HEK293 (cell line): ENCODE results near the gene KRT81.
"Not testable (repeated sequence)": the region's sequence is repeated elsewhere in the genome, so short reads cannot be mapped to it uniquely, and the experiment has no call there.

ENCODE experiments used
- CTCF ChIA-PET: fragments of 350-600 bp; formaldehyde crosslinking; extraction: SDS; loops from one replicate; lab custom pipeline; 2021; ENCODE audit warnings: antibody characterized with exemption; lab: Yijun Ruan, JAX
- POLR2A ChIA-PET: fragments of 300-600 bp; formaldehyde crosslinking; extraction: SDS; loops from one replicate; lab custom pipeline; 2020; ENCODE audit warnings: antibody characterized with exemption, inconsistent platforms; lab: Yijun Ruan, JAX
- H3K27ac ChIP-seq: fragments of 200-500 bp; sonication (Bioruptor generic); 2 replicates; pipeline ENCODE4 v1.5.1; 2014; ENCODE audit warnings: low read depth, low read length, control low read depth, inconsistent platforms; ENCODE audit errors: extremely low read depth
- H3K36me3 ChIP-seq, 2 experiments: fragments of 200-500 bp in 1 of 2; sonication (Bioruptor generic) in 1 of 2; 1 replicate in 1 of 2; 2 replicates in 1 of 2; pipeline ENCODE4 v1.5.1; 2014 to 2017; ENCODE audit warnings: inconsistent platforms in 2 of 2, low read length in 2 of 2; ENCODE audit not compliant: control insufficient read depth in 2 of 2, insufficient read depth in 1 of 2
- H3K4me1 ChIP-seq: fragments of 200-500 bp; sonication (Bioruptor generic); 2 replicates; pipeline ENCODE4 v1.5.1; 2014; ENCODE audit warnings: mild to moderate bottlenecking, low read length, inconsistent platforms; ENCODE audit not compliant: control insufficient read depth, insufficient read depth
- H3K4me3 ChIP-seq: 2 replicates; pipeline ENCODE4 v1.5.1; 2011; ENCODE audit warnings: low read depth, mild to moderate bottlenecking, control low read depth, low read length, moderate library complexity
- H3K9me3 ChIP-seq: fragments of 200-500 bp; sonication (Bioruptor generic); 2 replicates; pipeline ENCODE4 v1.5.1; 2014; ENCODE audit warnings: low read depth, low read length, inconsistent platforms; ENCODE audit not compliant: control insufficient read depth, insufficient read depth
- EGR2 ChIP-seq: fragments of 450-650 bp; formaldehyde crosslinking; IDR thresholded peaks from 2 replicates; pipeline ENCODE4 v1.5.1; 2016; ENCODE audit warnings: low read depth, missing biosample characterization, missing genetic modification characterization
- HOXC10 ChIP-seq: sonication (generic); formaldehyde crosslinking; IDR thresholded peaks from 2 replicates; pipeline ENCODE4 v1.8.1; 2023; ENCODE audit warnings: mild to moderate bottlenecking, missing genetic modification reagents
- ZBTB20 ChIP-seq: fragments of 450-650 bp; formaldehyde crosslinking; IDR thresholded peaks from 2 replicates; pipeline ENCODE4 v1.5.1; 2016; ENCODE audit warnings: missing biosample characterization, missing genetic modification characterization
- ZFHX2 ChIP-seq: fragments of 450-650 bp; formaldehyde crosslinking; conservative IDR thresholded peaks from 2 replicates; pipeline ENCODE4 v1.5.1; 2016; ENCODE audit warnings: missing biosample characterization, missing genetic modification characterization
- ZFP69B ChIP-seq: fragments of 450-650 bp; formaldehyde crosslinking; IDR thresholded peaks from 2 replicates; pipeline ENCODE4 v1.5.1; 2016; ENCODE audit warnings: missing biosample characterization, missing genetic modification characterization
- ZIC2 ChIP-seq: fragments of 450-650 bp; formaldehyde crosslinking; IDR thresholded peaks from 2 replicates; pipeline ENCODE4 v1.5.1; 2016; ENCODE audit warnings: missing biosample characterization, missing genetic modification characterization
- ZNF174 ChIP-seq: fragments of 450-650 bp; formaldehyde crosslinking; IDR thresholded peaks from 2 replicates; pipeline ENCODE4 v1.5.0; 2017; ENCODE audit warnings: missing biosample characterization, mild to moderate bottlenecking, missing genetic modification characterization
- ZNF214 ChIP-seq: fragments of 450-650 bp; formaldehyde crosslinking; IDR thresholded peaks from 2 replicates; pipeline ENCODE4 v1.5.1; 2017; ENCODE audit warnings: missing biosample characterization, mild to moderate bottlenecking, missing genetic modification characterization, borderline replicate concordance
- ZNF510 ChIP-seq: fragments of 450-650 bp; formaldehyde crosslinking; IDR thresholded peaks from 2 replicates; pipeline ENCODE4 v1.5.1; 2018; ENCODE audit warnings: mild to moderate bottlenecking, missing genetic modification characterization, missing biosample characterization; ENCODE audit not compliant: insufficient replicate concordance
- ZNF623 ChIP-seq: fragments of 450-650 bp; formaldehyde crosslinking; IDR thresholded peaks from 2 replicates; pipeline ENCODE4 v1.5.1; 2016; ENCODE audit warnings: missing biosample characterization, missing genetic modification characterization
- ZNF843 ChIP-seq: fragments of 450-650 bp; formaldehyde crosslinking; IDR thresholded peaks from 2 replicates; pipeline ENCODE4 v1.5.1; 2016; ENCODE audit warnings: missing biosample characterization, missing genetic modification characterization
- ZXDB ChIP-seq: fragments of 450-650 bp; formaldehyde crosslinking; IDR thresholded peaks from 2 replicates; pipeline ENCODE4 v1.5.1; 2016; ENCODE audit warnings: missing biosample characterization, missing genetic modification characterization

KRT81 gene

GRCh38 chr12:52242442-52243258, 48.7 kb downstream of the KRT81 start:
- CTCF ChIA-PET: interaction anchor here (0.6 to 4.2 kb wide), 5 partner anchors 21 to 217 kb away, joined by 3 to 22 read pairs (median 3); no protein-coding TSS in a partner anchor
- Histone ChIP-seq H3K9me3 (no peaks in the 10 kb centered on the region), H3K4me1 (peaks cover 16% of the 10 kb centered on the region), H3K36me3 (no peaks in the 10 kb centered on the region), H3K27ac (no peak overlapping the region), H3K4me3 (no peak overlapping the region)
- POLR2A ChIA-PET: interaction anchor here (1.4 kb wide), 1 partner anchor 38 kb away, joined by 3 read pairs; no protein-coding TSS in a partner anchor
- TF ChIP-seq ZNF214 (tag by site-specific recombination): no peak
- TF ChIP-seq ZFHX2 (tag by site-specific recombination): no peak
- TF ChIP-seq ZNF510 (tag by site-specific recombination): no peak
- no peak for TF ChIP-seq ZNF843 (tag by site-specific recombination)
- no peak for TF ChIP-seq ZNF174 (tag by site-specific recombination)
- TF ChIP-seq ZBTB20 (tag by site-specific recombination): no peak
- TF ChIP-seq ZFP69B (tag by site-specific recombination): no peak

- no peak overlapping the region for H3K4me3 ChIP-seq
- H3K9me3 ChIP-seq: no peaks in the 10 kb centered on the region
- TF ChIP-seq ZFHX2 (tag by site-specific recombination): peak; percentile 77
- peak; percentile 65 for TF ChIP-seq ZIC2
- 0 out of 2 replicates have a peak, but pooled peaks have one; percentile 17 for TF ChIP-seq ZBTB20 (tag by site-specific recombination)
- no peak for TF ChIP-seq HOXC10 (CRISPR knock-in tag)
- no peak for TF ChIP-seq ZNF623 (tag by site-specific recombination)
- TF ChIP-seq EGR2 (tag by site-specific recombination): peak; percentile 61; the same call in 1 of the 2 replicates
- TF ChIP-seq, all 188 proteins: peak for 4
- ChIA-PET POLR2A (no interaction called here), CTCF (interaction anchor here (0.6 to 1.6 kb wide), 3 partner anchors 20 to 65 kb away, joined by 3 to 6 read pairs (median 4); no protein-coding TSS in a partner anchor)
- peaks cover 8% of the 10 kb centered on the region for H3K4me1 ChIP-seq
- no peak overlapping the region for H3K27ac ChIP-seq
- H3K36me3 ChIP-seq: no peaks in the 10 kb centered on the region
Observed at GRCh38 chr12:52241205-52241842, 50.0 kb downstream of the KRT81 start.

GRCh38 chr12:52240247-52240646, 51.1 kb downstream of the KRT81 start:
- H3K4me3 ChIP-seq, POLR2A ChIA-PET, H3K36me3 ChIP-seq, H3K27ac ChIP-seq, H3K9me3 ChIP-seq, H3K4me1 ChIP-seq: not testable (repeated sequence)
- CTCF ChIA-PET: interaction anchor here (0.8 to 6.5 kb wide), 2 partner anchors 19 to 27 kb away, joined by 3 to 29 read pairs; no protein-coding TSS in a partner anchor

- no peak overlapping the region for H3K27ac ChIP-seq
- CTCF ChIA-PET: interaction anchor here (0.8 to 6.5 kb wide), 3 partner anchors 18 to 100 kb away, joined by 3 to 29 read pairs (median 5); no protein-coding TSS in a partner anchor
- TF ChIP-seq ZXDB (tag by site-specific recombination): no peak
- TF ChIP-seq, all 188 proteins: peak for 0
- POLR2A ChIA-PET: no interaction called here
- H3K9me3 ChIP-seq: no peaks in the 10 kb centered on the region
- H3K36me3 ChIP-seq: no peaks in the 10 kb centered on the region
- no peak overlapping the region for H3K4me3 ChIP-seq
- peaks cover 8% of the 10 kb centered on the region for H3K4me1 ChIP-seq
Observed at GRCh38 chr12:52239767-52240166, 51.6 kb downstream of the KRT81 start.
